K562 (cell line): ENCODE results near the gene MDC1. TPM values are rescaled to one million over a fixed set of nuclear protein-coding genes. Genes with fewer than 3 reads are reported as not detected.

Experiments used
- ATAC-seq: fragments of 200-7000 bp; cut with Tn5 transposase; 3 replicates; pipeline ENCODE4 v1.9.1; 2020; ENCODE audit warnings: moderate library complexity
- BruUV-seq: library from RNA; stranded (reverse); fragments of 400-500 nt; replicated peaks from 2 replicates; lab custom pipeline; 2021; lab: Mats Ljungman, UMichigan
- CTCF ChIA-PET: fragments of 300-600 bp; formaldehyde crosslinking; extraction: SDS; loops from one replicate; lab custom pipeline; 2021; ENCODE audit warnings: low intra/inter-chr PET ratio; lab: Yijun Ruan, JAX
- POLR2A ChIA-PET: fragments of 300-600, 350-650 bp; sonication (Branson Sonifier 250); formaldehyde crosslinking; extraction: SDS; loops from one replicate; lab custom pipeline; 2021; ENCODE audit warnings: antibody characterized with exemption, inconsistent platforms; lab: Yijun Ruan, JAX
- DNase-seq, 4 experiments: peaks; one replicate each; pipeline versions ENCODE4 v3.0.0 to v3.0.0-alpha.2; 2011 to 2018; ENCODE audit warnings: low spot score in 3 of 4, mixed read lengths in 3 of 4; ENCODE audit errors: extremely low read depth in 1 of 4
- FAIRE-seq: peaks from 2 replicates; lab custom pipeline; 2011; peaks lifted over from hg19 to GRCh38; lab: Jason Lieb, UNC
- H2AFZ ChIP-seq: 2 replicates; pipeline ENCODE4 v1.6.0; 2011; ENCODE audit warnings: low read depth, low read length, control low read depth, inconsistent platforms
- H3K27ac ChIP-seq: fragments of 200-600 bp; 3 replicates; pipeline ENCODE4 v1.8.0; 2011; ENCODE audit warnings: low read depth, mild to moderate bottlenecking, control low read depth, inconsistent platforms, low read length, moderate library complexity, mixed read lengths; ENCODE audit errors: extremely low read depth
- H3K27me3 ChIP-seq, 2 experiments: fragments of 300-600 bp in 1 of 2; 2 replicates in 1 of 2; 3 replicates in 1 of 2; pipeline versions ENCODE4 v1.6.0 to v1.8.0; 2011; ENCODE audit warnings: inconsistent platforms in 2 of 2, low read length in 2 of 2, mild to moderate bottlenecking in 1 of 2, mixed read lengths in 1 of 2, moderate library complexity in 1 of 2; ENCODE audit not compliant: control insufficient read depth in 2 of 2, insufficient read depth in 2 of 2
- H3K36me3 ChIP-seq: fragments of 300-600 bp; 3 replicates; pipeline ENCODE4 v1.8.0; 2011; ENCODE audit warnings: mild to moderate bottlenecking, low read length, inconsistent platforms; ENCODE audit not compliant: control insufficient read depth, insufficient read depth
- H3K4me1 ChIP-seq, 2 experiments: fragments of 200-600 bp in 1 of 2; replicated peaks in 1 of 2; 2 replicates in 1 of 2; 3 replicates in 1 of 2; pipeline versions ENCODE4 v1.5.1 to v1.8.0; 2011; ENCODE audit warnings: inconsistent platforms in 2 of 2, low read length in 2 of 2, mild to moderate bottlenecking in 1 of 2, mixed read lengths in 1 of 2, moderate library complexity in 1 of 2; ENCODE audit not compliant: control insufficient read depth in 2 of 2, insufficient read depth in 2 of 2
- H3K4me2 ChIP-seq: 2 replicates; pipeline ENCODE4 v1.6.1; 2011; ENCODE audit warnings: low read length, control low read depth, inconsistent platforms, mixed read lengths; ENCODE audit not compliant: insufficient read depth
- H3K4me3 ChIP-seq: fragments of 200-600 bp; sonication (generic), shearing (Covaris generic); 2 replicates; pipeline ENCODE4 v1.5.1; 2016; ENCODE audit warnings: control low read depth, inconsistent platforms
- H3K79me2 ChIP-seq: fragments of 200-600 bp; 3 replicates; pipeline ENCODE4 v1.8.0; 2011; ENCODE audit warnings: low read length, inconsistent platforms; ENCODE audit not compliant: control insufficient read depth, insufficient read depth
- H3K9ac ChIP-seq, 2 experiments: 2 replicates each; pipeline versions ENCODE4 v1.6.0 to v1.6.1; 2011; ENCODE audit warnings: low read depth in 2 of 2, low read length in 2 of 2, control low read depth in 1 of 2, inconsistent platforms in 1 of 2, mild to moderate bottlenecking in 1 of 2, mixed read lengths in 1 of 2; ENCODE audit not compliant: insufficient read depth in 1 of 2
- H3K9me1 ChIP-seq: one replicate; pipeline ENCODE4 v1.6.0; 2011; ENCODE audit warnings: inconsistent platforms, mild to moderate bottlenecking, low read length, moderate library complexity; ENCODE audit not compliant: control insufficient read depth, insufficient read depth
- H3K9me3 ChIP-seq: replicated peaks from 2 replicates; pipeline ENCODE4 v1.5.1; 2011; ENCODE audit warnings: low read depth, low read length, inconsistent platforms; ENCODE audit not compliant: control insufficient read depth, insufficient read depth
- H4K20me1 ChIP-seq: replicated peaks from 2 replicates; pipeline ENCODE4 v1.6.1; 2011; ENCODE audit warnings: low read length, inconsistent platforms, mixed read lengths; ENCODE audit not compliant: control insufficient read depth, insufficient read depth
- ELF1 ChIP-seq: fragments of 200-800 bp; sonication (Bioruptor generic); IDR thresholded peaks from 2 replicates; pipeline ENCODE4 v1.6.1; 2016; ENCODE audit warnings: missing genetic modification characterization, missing compliant biosample characterization
- ELF2 ChIP-seq: fragments of 250-450 bp; sonication (Bioruptor Pico); IDR thresholded peaks from 2 replicates; pipeline ENCODE4 v1.5.0; 2021; ENCODE audit warnings: mild to moderate bottlenecking
- KAT8 ChIP-seq: fragments of 450-650 bp; IDR thresholded peaks from 2 replicates; pipeline ENCODE4 v1.6.1; 2016; ENCODE audit warnings: low read depth, mild to moderate bottlenecking
- MBD2 ChIP-seq: sonication (generic); IDR thresholded peaks from 2 replicates; pipeline ENCODE4 v1.6.1; 2016; ENCODE audit warnings: low read depth, borderline replicate concordance
- PHB2 ChIP-seq: fragments of 450-650 bp; IDR thresholded peaks from 2 replicates; pipeline ENCODE4 v1.6.1; 2017; ENCODE audit warnings: low read depth
- RBBP5 ChIP-seq: fragments of 200-600 bp; sonication (generic); IDR thresholded peaks from 2 replicates; pipeline ENCODE4 v1.6.1; 2012; ENCODE audit warnings: borderline replicate concordance, mild to moderate bottlenecking, low read length, control low read depth, inconsistent platforms; ENCODE audit not compliant: insufficient read depth, poor library complexity, severe bottlenecking
- SIN3B ChIP-seq: fragments of 450-650 bp; IDR thresholded peaks from 2 replicates; pipeline ENCODE4 v1.6.1; 2017; ENCODE audit warnings: low read depth, mild to moderate bottlenecking, moderate library complexity
- TBL1XR1 ChIP-seq, 2 experiments: IDR thresholded peaks; 2 replicates each; pipeline ENCODE4 v1.6.1; 2012; ENCODE audit warnings: improper control_type of control experiment in 2 of 2, low read length in 2 of 2, mild to moderate bottlenecking in 1 of 2
- WGBS: fragments of 100-300 bp; shearing (Covaris generic); methylation state at CpG from one replicate; pipeline ENCODE4 v1.1.6; 2016; ENCODE audit warnings: low coverage, mixed read lengths; ENCODE audit not compliant: insufficient coverage; ENCODE audit errors: missing lambda C conversion rate; 5-methylcytosine and 5-hydroxymethylcytosine counted together
- in situ Hi-C: fragments of 300-500 bp; cut with MboI; formaldehyde crosslinking; loops from 4 replicates; pipeline ENCODE4 v1.15.0; 2018; ENCODE audit warnings: inconsistent platforms, mixed read lengths
- intact Hi-C: fragments of 100-400 bp; cut with micrococcal nuclease; formaldehyde crosslinking; loops from 2 replicates; pipeline ENCODE4 v1.14.2; 2022
- polyA plus RNA-seq, 8 experiments: library from polyadenylated mRNA; depleted of rRNA in 4 of 8; stranded (reverse) in 5 of 8; unstranded in 3 of 8; fragments of >200 nt; fragmentation: Nextera tagmentation in 2 of 8; fragmentation: Illumina TruSeq in 1 of 8; extraction: Ambion mirVana in 2 of 8; extraction: Trizol in 1 of 8; gene quantifications; 2 replicates each; pipeline versions ENCODE4 v1.2.1 to v1.2.3, GENCODE V29; 2011 to 2014; ENCODE audit warnings: inconsistent platforms in 1 of 8, missing spikeins in 1 of 8
- total RNA-seq, 7 experiments: library from RNA; depleted of rRNA in 6 of 7; stranded (reverse); fragments of >200 nt in 6 of 7; fragmentation: Illumina TruSeq in 2 of 7; extraction: Trizol in 2 of 7; gene quantifications; 2 replicates each; pipeline versions ENCODE4 v1.2.1 to v1.2.3, GENCODE V29; 2011 to 2021; ENCODE audit warnings: low replicate concordance in 1 of 7
- TF ChIP-seq, protein P1 (sequence below), 2 experiments: fragments of 450-650 bp in 1 of 2; sonication (generic) in 1 of 2; formaldehyde crosslinking in 1 of 2; IDR thresholded peaks in 1 of 2; conservative IDR thresholded peaks in 1 of 2; 2 replicates each; pipeline versions ENCODE4 v1.6.1 to v1.8.1; 2016 to 2023; ENCODE audit warnings: mild to moderate bottlenecking in 2 of 2, moderate library complexity in 2 of 2, inconsistent platforms in 1 of 2, missing genetic modification reagents in 1 of 2
- TF ChIP-seq, protein P2 (sequence below): sonication (generic); formaldehyde crosslinking; IDR thresholded peaks from 2 replicates; pipeline ENCODE4 v1.8.0; 2023; ENCODE audit warnings: mild to moderate bottlenecking, missing genetic modification reagents
- TF ChIP-seq, protein P3 (sequence below): sonication (generic); formaldehyde crosslinking; IDR thresholded peaks from 2 replicates; pipeline ENCODE4 v1.8.0; 2023; ENCODE audit warnings: mild to moderate bottlenecking, missing genetic modification reagents
- TF ChIP-seq, protein P4 (sequence below), 2 experiments: fragments of 200-800 bp in 1 of 2; sonication (Bioruptor generic) in 1 of 2; sonication (generic) in 1 of 2; formaldehyde crosslinking in 1 of 2; IDR thresholded peaks in 1 of 2; conservative IDR thresholded peaks in 1 of 2; 2 replicates each; pipeline versions ENCODE4 v1.5.0 to v1.6.1; 2016 to 2020; ENCODE audit warnings: missing compliant biosample characterization in 1 of 2, missing genetic modification characterization in 1 of 2, missing genetic modification reagents in 1 of 2

MDC1 gene
- total and polyA plus RNA-seq, 9 of the 15 experiments (the other 6 are each of a cell fraction or from before 2014, with no cell fraction given): 8.2 to 114 (median 20.0) TPM

DNA sequence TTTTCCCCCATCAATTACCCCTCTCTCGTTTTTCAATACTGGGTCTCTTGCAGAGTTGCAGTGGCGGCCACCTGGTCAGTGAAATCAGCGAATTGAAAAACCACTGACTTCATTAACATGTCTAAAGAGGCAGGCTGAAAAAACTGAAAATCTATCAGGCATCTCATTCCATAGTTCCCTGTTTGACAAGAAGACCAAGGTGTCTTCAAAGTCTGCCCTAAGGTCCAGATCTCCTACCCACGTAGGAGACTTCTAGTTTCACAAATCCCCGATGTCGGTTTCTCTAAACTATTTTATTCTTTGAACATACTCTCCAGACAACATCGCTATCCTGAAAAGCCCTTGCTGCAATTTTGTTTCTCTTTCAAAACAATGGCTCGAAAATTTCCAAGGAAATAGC is 2.3 kb upstream of the MDC1 start:
- no TSS peak for BruUV-seq
- peak in 1 of 4 experiments; percentile 58 for DNase-seq
- H4K20me1 ChIP-seq: peaks cover 29% of the 10 kb centered on the region
- intact Hi-C loops: loop anchor here (2.0 kb wide), 1 partner anchor 163 kb away; the partner anchor contains the start of genes GNL1 and PRR3
- H3K27me3 ChIP-seq: no peaks in the 10 kb centered on the region
- peaks cover 24 to 25% of the 10 kb centered on the region in 2 experiments for H3K4me1 ChIP-seq
- peak overlapping the region; percentile 89 to 96; a peak in 3 of 4 replicates for H3K9ac ChIP-seq
- peak overlapping the region; percentile 86 for H3K4me2 ChIP-seq
- FAIRE-seq: no peak
- peak overlapping the region; percentile 75 for H2AFZ ChIP-seq
- H3K36me3 ChIP-seq: peaks cover 38% of the 10 kb centered on the region
- H3K27ac ChIP-seq: peak overlapping the region; percentile 95
- H3K79me2 ChIP-seq: peaks cover 91% of the 10 kb centered on the region
- ChIA-PET CTCF (interaction anchor here (5.0 kb wide), 1 partner anchor 39 kb away, joined by 92 read pairs; no protein-coding TSS in a partner anchor), POLR2A (interaction anchor here (0.6 to 27.1 kb wide), 10 partner anchors 10 to 225 kb away, joined by 3 to 524 read pairs (median 4); partner anchors contain the start of genes DHX16 and NRM)
- WGBS: 2% methylated on average over 8 of the region's 8 CpGs
- no peaks in the 10 kb centered on the region for H3K9me1 ChIP-seq
- in situ Hi-C loops: no loop called here
- no peak for ATAC-seq
- peak overlapping the region; percentile 89 for H3K4me3 ChIP-seq
- no peaks in the 10 kb centered on the region for H3K9me3 ChIP-seq
- TF ChIP-seq KAT8 (0 out of 2 replicates have a peak, but pooled peaks have one; percentile 36), MBD2 (0 out of 2 replicates have a peak, but pooled peaks have one; percentile 9), ELF2 (no peak), TBL1XR1 (IDR thresholded peaks at IDR 0.05; ENCODE audit: low read length in 2 of 2) (peak in 1 of 2 experiments; percentile 27; a peak in 1 of 4 replicates), SIN3B (0 out of 2 replicates have a peak, but pooled peaks have one; percentile 8), PHB2 (no peak), ELF1 (tag) (0 out of 2 replicates have a peak, but pooled peaks have one; percentile 19), RBBP5 (peak; percentile 9)
- TF ChIP-seq, protein P1, sequence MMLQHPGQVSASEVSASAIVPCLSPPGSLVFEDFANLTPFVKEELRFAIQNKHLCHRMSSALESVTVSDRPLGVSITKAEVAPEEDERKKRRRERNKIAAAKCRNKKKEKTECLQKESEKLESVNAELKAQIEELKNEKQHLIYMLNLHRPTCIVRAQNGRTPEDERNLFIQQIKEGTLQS (IDR thresholded peaks at IDR 0.05): 0 out of 2 replicates have a peak, but pooled peaks have one; percentile 3
- TF ChIP-seq, protein P1 (CRISPR knock-in tag; conservative IDR thresholded peaks at IDR 0.05): no peak
- TF ChIP-seq, protein P2, sequence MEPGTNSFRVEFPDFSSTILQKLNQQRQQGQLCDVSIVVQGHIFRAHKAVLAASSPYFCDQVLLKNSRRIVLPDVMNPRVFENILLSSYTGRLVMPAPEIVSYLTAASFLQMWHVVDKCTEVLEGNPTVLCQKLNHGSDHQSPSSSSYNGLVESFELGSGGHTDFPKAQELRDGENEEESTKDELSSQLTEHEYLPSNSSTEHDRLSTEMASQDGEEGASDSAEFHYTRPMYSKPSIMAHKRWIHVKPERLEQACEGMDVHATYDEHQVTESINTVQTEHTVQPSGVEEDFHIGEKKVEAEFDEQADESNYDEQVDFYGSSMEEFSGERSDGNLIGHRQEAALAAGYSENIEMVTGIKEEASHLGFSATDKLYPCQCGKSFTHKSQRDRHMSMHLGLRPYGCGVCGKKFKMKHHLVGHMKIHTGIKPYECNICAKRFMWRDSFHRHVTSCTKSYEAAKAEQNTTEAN (CRISPR knock-in tag): 0 out of 2 replicates have a peak, but pooled peaks have one; percentile 14
- TF ChIP-seq, protein P3, sequence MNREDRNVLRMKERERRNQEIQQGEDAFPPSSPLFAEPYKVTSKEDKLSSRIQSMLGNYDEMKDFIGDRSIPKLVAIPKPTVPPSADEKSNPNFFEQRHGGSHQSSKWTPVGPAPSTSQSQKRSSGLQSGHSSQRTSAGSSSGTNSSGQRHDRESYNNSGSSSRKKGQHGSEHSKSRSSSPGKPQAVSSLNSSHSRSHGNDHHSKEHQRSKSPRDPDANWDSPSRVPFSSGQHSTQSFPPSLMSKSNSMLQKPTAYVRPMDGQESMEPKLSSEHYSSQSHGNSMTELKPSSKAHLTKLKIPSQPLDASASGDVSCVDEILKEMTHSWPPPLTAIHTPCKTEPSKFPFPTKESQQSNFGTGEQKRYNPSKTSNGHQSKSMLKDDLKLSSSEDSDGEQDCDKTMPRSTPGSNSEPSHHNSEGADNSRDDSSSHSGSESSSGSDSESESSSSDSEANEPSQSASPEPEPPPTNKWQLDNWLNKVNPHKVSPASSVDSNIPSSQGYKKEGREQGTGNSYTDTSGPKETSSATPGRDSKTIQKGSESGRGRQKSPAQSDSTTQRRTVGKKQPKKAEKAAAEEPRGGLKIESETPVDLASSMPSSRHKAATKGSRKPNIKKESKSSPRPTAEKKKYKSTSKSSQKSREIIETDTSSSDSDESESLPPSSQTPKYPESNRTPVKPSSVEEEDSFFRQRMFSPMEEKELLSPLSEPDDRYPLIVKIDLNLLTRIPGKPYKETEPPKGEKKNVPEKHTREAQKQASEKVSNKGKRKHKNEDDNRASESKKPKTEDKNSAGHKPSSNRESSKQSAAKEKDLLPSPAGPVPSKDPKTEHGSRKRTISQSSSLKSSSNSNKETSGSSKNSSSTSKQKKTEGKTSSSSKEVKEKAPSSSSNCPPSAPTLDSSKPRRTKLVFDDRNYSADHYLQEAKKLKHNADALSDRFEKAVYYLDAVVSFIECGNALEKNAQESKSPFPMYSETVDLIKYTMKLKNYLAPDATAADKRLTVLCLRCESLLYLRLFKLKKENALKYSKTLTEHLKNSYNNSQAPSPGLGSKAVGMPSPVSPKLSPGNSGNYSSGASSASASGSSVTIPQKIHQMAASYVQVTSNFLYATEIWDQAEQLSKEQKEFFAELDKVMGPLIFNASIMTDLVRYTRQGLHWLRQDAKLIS: 0 out of 2 replicates have a peak, but pooled peaks have one; percentile 7
- TF ChIP-seq, protein P4, sequence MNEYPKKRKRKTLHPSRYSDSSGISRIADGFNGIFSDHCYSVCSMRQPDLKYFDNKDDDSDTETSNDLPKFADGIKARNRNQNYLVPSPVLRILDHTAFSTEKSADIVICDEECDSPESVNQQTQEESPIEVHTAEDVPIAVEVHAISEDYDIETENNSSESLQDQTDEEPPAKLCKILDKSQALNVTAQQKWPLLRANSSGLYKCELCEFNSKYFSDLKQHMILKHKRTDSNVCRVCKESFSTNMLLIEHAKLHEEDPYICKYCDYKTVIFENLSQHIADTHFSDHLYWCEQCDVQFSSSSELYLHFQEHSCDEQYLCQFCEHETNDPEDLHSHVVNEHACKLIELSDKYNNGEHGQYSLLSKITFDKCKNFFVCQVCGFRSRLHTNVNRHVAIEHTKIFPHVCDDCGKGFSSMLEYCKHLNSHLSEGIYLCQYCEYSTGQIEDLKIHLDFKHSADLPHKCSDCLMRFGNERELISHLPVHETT (CRISPR knock-in tag; conservative IDR thresholded peaks at IDR 0.05 in 1 of 2, IDR thresholded peaks at IDR 0.05 in 1 of 2): 0 out of 4 replicates have a peak, but pooled peaks of 1 of the 2 experiments have one; percentile 10
